ENCODE results near the gene IPCEF1.
"Not testable (repeated sequence)": the region's sequence is repeated elsewhere in the genome, so short reads cannot be mapped to it uniquely, and the experiment has no call there.

The IPCEF1 gene

DNA sequence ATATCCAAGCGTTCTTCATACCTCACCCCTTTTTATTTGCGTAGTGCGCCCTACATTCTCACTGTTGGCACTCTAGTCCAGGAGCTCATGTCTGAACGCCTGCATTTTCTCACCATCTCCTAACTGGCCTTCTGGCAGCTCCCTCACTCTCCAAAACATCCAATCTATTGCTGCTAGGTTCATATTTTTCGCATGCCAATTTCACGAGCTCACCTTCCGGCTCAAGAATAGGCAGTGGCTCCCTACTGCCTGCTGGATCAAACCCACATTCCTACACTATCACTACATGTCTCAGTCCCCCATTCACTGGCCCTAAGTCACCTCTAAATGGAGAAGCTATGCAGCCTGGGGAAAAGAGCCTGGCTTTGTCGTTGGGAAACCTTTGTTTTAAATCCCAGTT lies 115.0 kb downstream of the IPCEF1 start:
- no peaks in the 10 kb centered on the region for H3K4me1 ChIP-seq (ENCODE audit: control insufficient read depth in 1 of 2, insufficient read depth in 2 of 2, low read length in 2 of 2)
- H3K36me3 ChIP-seq (ENCODE audit: control insufficient read depth in 1 of 2, insufficient read depth in 2 of 2, low read length in 2 of 2) = no peaks in the 10 kb centered on the region
- H3K27ac ChIP-seq (ENCODE audit: low read length) = no peak overlapping the region
- H3K27me3 ChIP-seq (ENCODE audit: low read depth, low read length) = no peaks in the 10 kb centered on the region
- H3K4me3 ChIP-seq (ENCODE audit: low read depth in 1 of 2, low read length in 2 of 2) = no peak overlapping the region
- H3K9me3 ChIP-seq (ENCODE audit: control insufficient read depth in 1 of 2, low read length in 2 of 2) = no peaks in the 10 kb centered on the region

DNA sequence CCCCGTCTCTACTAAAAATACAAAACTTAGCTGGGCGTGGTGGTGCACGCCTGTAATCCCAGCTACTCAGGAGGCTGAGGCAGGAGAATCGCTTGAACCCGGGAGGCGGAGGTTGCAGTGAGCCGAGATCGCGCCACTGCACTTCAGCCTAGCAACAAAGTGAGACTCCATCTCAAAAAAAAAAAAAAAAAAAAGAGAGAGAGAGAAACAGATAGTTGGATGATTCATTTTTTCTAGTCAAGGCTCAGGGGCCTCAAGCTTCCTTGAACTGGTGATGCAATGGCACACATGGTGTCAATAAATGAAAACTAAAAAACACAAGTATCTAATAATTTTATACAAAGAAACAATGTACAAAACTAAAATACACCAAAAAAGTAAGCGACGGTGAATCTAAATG lies 115.5 kb downstream of the IPCEF1 start:
- not testable (repeated sequence) for H3K27ac ChIP-seq (ENCODE audit: low read length); H3K4me3 ChIP-seq (ENCODE audit: low read depth in 1 of 2, low read length in 2 of 2); H3K36me3 ChIP-seq (ENCODE audit: control insufficient read depth in 1 of 2, insufficient read depth in 2 of 2, low read length in 2 of 2); H3K27me3 ChIP-seq (ENCODE audit: low read depth, low read length); H3K4me1 ChIP-seq (ENCODE audit: control insufficient read depth in 1 of 2, insufficient read depth in 2 of 2, low read length in 2 of 2); H3K9me3 ChIP-seq (ENCODE audit: control insufficient read depth in 1 of 2, low read length in 2 of 2)

DNA sequence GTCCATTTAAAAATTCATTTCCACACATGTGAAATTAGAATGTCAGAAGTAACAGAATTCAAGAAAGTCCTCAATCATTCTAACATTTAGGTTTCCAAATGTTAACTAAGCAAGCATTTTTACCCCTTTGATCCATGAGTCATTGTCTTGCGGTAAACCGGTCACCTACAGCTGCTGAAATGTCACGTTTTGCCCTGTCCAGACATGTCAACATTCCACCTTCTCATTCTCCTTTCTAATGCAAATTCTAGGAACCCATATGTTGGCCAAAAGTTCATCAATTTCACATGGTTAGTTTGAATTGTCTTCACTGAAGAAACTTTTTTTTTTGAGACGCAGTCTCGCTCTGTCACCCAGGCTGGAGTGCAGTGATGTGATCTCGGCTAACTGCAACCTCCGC lies 117.2 kb downstream of the IPCEF1 start:
- Histone ChIP-seq H3K4me3 (ENCODE audit: low read depth in 1 of 2, low read length in 2 of 2) (no peak overlapping the region), H3K9me3 (ENCODE audit: control insufficient read depth in 1 of 2, low read length in 2 of 2) (no peaks in the 10 kb centered on the region), H3K27me3 (ENCODE audit: low read depth, low read length) (no peaks in the 10 kb centered on the region), H3K27ac (ENCODE audit: low read length) (no peak overlapping the region), H3K4me1 (ENCODE audit: control insufficient read depth in 1 of 2, insufficient read depth in 2 of 2, low read length in 2 of 2) (no peaks in the 10 kb centered on the region), H3K36me3 (ENCODE audit: control insufficient read depth in 1 of 2, insufficient read depth in 2 of 2, low read length in 2 of 2) (no peaks in the 10 kb centered on the region)

DNA sequence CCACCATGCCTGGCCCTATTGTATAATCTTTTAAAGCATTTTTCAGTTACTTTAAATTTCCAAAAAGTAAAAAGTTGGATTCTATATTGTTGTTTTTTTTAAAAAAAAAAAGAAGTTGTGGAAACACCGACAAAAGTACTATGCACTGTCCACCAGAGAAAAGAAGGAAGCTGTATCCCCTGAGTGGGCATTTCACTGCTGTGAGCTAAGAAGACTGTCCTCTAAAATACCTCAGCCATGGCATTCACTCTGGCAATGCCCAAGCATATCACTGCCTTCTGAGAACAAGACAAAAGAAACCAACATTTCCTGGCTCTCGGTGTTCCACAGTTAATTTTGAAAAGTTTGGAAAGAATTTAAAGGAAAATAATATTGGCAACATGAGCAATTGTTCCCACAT lies 117.8 kb downstream of the IPCEF1 start:
- Histone ChIP-seq H3K36me3 (ENCODE audit: control insufficient read depth in 1 of 2, insufficient read depth in 2 of 2, low read length in 2 of 2) (no peaks in the 10 kb centered on the region), H3K4me1 (ENCODE audit: control insufficient read depth in 1 of 2, insufficient read depth in 2 of 2, low read length in 2 of 2) (no peaks in the 10 kb centered on the region), H3K27me3 (ENCODE audit: low read depth, low read length) (no peaks in the 10 kb centered on the region), H3K27ac (ENCODE audit: low read length) (no peak overlapping the region), H3K4me3 (ENCODE audit: low read depth in 1 of 2, low read length in 2 of 2) (no peak overlapping the region), H3K9me3 (ENCODE audit: control insufficient read depth in 1 of 2, low read length in 2 of 2) (no peaks in the 10 kb centered on the region)

GRCh38 chr6:154236646-154237301 lies 119.8 kb downstream of the IPCEF1 start:
- no peaks in the 10 kb centered on the region for H3K9me3 ChIP-seq (ENCODE audit: control insufficient read depth in 1 of 2, low read length in 2 of 2)

DNA sequence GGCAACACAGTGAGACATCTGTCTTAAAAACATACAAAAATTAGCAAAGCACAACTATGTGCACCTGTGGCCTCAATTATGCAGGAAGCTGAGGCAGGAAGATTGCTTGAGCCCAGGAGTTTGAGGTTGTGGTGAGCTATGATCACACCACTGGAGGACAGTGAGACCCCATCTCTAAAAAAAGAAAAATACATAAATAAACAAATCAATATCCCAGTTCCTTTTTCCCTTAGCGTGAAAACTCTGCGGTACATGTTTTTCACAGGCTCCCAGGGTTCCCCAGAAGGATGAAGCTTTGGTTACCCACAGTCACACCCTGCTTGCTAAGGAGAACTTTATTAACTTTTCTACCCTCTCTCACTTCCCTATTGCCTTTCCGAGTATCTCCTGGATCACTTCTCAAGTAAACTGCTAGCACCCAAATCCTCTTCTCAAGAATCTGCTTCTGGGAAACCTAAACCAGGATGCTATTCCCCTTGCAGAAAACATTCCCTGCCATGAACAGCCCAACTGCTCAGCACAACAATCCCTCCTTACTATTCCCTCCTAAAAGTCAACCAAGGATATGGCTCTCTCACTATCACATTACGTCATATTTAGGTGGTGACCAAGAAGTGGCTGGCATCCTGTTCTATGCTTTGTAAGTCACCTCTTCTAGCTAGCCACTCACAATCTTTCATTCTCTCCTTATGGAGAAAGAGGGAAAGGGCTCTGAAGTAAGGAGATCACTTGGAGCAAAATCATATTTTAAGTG lies 122.4 kb downstream of the IPCEF1 start:
- H3K9me3 ChIP-seq (ENCODE audit: control insufficient read depth in 1 of 2, low read length in 2 of 2) = no peaks in the 10 kb centered on the region
- no peak overlapping the region for H3K4me3 ChIP-seq (ENCODE audit: low read depth in 1 of 2, low read length in 2 of 2)
- H3K4me1 ChIP-seq (ENCODE audit: control insufficient read depth in 1 of 2, insufficient read depth in 2 of 2, low read length in 2 of 2) = no peaks in the 10 kb centered on the region
- H3K27me3 ChIP-seq (ENCODE audit: low read depth, low read length) = no peaks in the 10 kb centered on the region
- no peak overlapping the region for H3K27ac ChIP-seq (ENCODE audit: low read length)
- H3K36me3 ChIP-seq (ENCODE audit: control insufficient read depth in 1 of 2, insufficient read depth in 2 of 2, low read length in 2 of 2) = no peaks in the 10 kb centered on the region

More at GRCh38 chr6:154236646-154237301, 119.8 kb downstream of the IPCEF1 start:
- Histone ChIP-seq H3K27me3 (ENCODE audit: low read depth, low read length) (no peaks in the 10 kb centered on the region), H3K36me3 (ENCODE audit: control insufficient read depth in 1 of 2, insufficient read depth in 2 of 2, low read length in 2 of 2) (no peaks in the 10 kb centered on the region), H3K4me1 (ENCODE audit: control insufficient read depth in 1 of 2, insufficient read depth in 2 of 2, low read length in 2 of 2) (no peaks in the 10 kb centered on the region), H3K27ac (ENCODE audit: low read length) (no peak overlapping the region), H3K4me3 (ENCODE audit: low read depth in 1 of 2, low read length in 2 of 2) (no peak overlapping the region)

DNA sequence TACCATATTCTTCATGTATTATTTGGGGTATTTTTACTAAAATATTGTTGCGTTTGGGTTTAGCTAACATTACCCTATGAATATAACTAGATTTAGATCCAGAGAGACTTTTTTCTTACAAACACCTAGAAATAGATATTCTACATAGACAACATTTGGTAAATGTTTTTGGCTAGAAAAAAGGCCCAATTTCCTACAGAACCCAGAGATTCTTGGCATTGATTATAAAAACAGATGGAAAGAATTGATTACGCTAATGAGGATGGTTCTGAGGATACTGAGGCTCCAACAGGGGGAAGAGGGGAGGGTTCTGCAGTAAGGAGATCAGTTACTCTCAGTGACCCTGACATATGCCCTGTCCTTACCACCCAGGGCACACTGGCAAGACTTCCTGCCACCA lies 123.2 kb downstream of the IPCEF1 start:
- no peaks in the 10 kb centered on the region for H3K9me3 ChIP-seq (ENCODE audit: control insufficient read depth in 1 of 2, low read length in 2 of 2)
- no peak overlapping the region for H3K4me3 ChIP-seq (ENCODE audit: low read depth in 1 of 2, low read length in 2 of 2)
- H3K4me1 ChIP-seq (ENCODE audit: control insufficient read depth in 1 of 2, insufficient read depth in 2 of 2, low read length in 2 of 2) = no peaks in the 10 kb centered on the region
- no peaks in the 10 kb centered on the region for H3K36me3 ChIP-seq (ENCODE audit: control insufficient read depth in 1 of 2, insufficient read depth in 2 of 2, low read length in 2 of 2)
- H3K27ac ChIP-seq (ENCODE audit: low read length) = no peak overlapping the region
- no peaks in the 10 kb centered on the region for H3K27me3 ChIP-seq (ENCODE audit: low read depth, low read length)

GRCh38 chr6:154232013-154232910 lies 124.3 kb downstream of the IPCEF1 start:
- Histone ChIP-seq H3K27me3 (ENCODE audit: low read depth, low read length) (no peaks in the 10 kb centered on the region), H3K9me3 (ENCODE audit: control insufficient read depth in 1 of 2, low read length in 2 of 2) (no peaks in the 10 kb centered on the region), H3K4me1 (ENCODE audit: control insufficient read depth in 1 of 2, insufficient read depth in 2 of 2, low read length in 2 of 2) (no peaks in the 10 kb centered on the region), H3K36me3 (ENCODE audit: control insufficient read depth in 1 of 2, insufficient read depth in 2 of 2, low read length in 2 of 2) (no peaks in the 10 kb centered on the region), H3K27ac (ENCODE audit: low read length) (no peak overlapping the region), H3K4me3 (ENCODE audit: low read depth in 1 of 2, low read length in 2 of 2) (no peak overlapping the region)

- Histone ChIP-seq H3K4me1 (ENCODE audit: control insufficient read depth in 1 of 2, insufficient read depth in 2 of 2, low read length in 2 of 2) (no peaks in the 10 kb centered on the region), H3K36me3 (ENCODE audit: control insufficient read depth in 1 of 2, insufficient read depth in 2 of 2, low read length in 2 of 2) (no peaks in the 10 kb centered on the region), H3K9me3 (ENCODE audit: control insufficient read depth in 1 of 2, low read length in 2 of 2) (no peaks in the 10 kb centered on the region), H3K27me3 (ENCODE audit: low read depth, low read length) (no peaks in the 10 kb centered on the region), H3K4me3 (ENCODE audit: low read depth in 1 of 2, low read length in 2 of 2) (no peak overlapping the region), H3K27ac (ENCODE audit: low read length) (no peak overlapping the region)
These were observed 125.5 kb downstream of the IPCEF1 start for GRCh38 chr6:154230910-154231595.

DNA sequence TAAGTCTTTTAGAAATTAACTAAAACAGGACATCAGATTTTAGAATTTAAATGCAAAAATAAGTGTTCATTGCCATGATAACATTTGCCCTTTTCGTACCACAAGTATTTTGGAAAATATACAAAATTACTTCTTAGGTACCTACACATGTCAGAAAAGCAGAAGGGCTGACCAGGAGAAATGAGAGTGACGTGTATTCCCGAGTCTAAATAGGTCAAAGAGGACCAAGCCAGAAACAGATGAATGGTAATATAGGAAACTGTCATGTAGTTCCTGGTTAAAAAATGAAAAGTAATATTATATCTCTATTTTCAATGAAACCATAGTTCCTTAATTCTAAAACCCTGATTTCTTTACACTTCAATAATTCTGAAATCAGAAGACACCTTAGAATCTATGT lies 126.2 kb downstream of the IPCEF1 start:
- Histone ChIP-seq H3K9me3 (ENCODE audit: control insufficient read depth in 1 of 2, low read length in 2 of 2) (no peaks in the 10 kb centered on the region), H3K4me1 (ENCODE audit: control insufficient read depth in 1 of 2, insufficient read depth in 2 of 2, low read length in 2 of 2) (no peaks in the 10 kb centered on the region), H3K27me3 (ENCODE audit: low read depth, low read length) (no peaks in the 10 kb centered on the region), H3K36me3 (ENCODE audit: control insufficient read depth in 1 of 2, insufficient read depth in 2 of 2, low read length in 2 of 2) (no peaks in the 10 kb centered on the region), H3K27ac (ENCODE audit: low read length) (no peak overlapping the region), H3K4me3 (ENCODE audit: low read depth in 1 of 2, low read length in 2 of 2) (no peak overlapping the region)

DNA sequence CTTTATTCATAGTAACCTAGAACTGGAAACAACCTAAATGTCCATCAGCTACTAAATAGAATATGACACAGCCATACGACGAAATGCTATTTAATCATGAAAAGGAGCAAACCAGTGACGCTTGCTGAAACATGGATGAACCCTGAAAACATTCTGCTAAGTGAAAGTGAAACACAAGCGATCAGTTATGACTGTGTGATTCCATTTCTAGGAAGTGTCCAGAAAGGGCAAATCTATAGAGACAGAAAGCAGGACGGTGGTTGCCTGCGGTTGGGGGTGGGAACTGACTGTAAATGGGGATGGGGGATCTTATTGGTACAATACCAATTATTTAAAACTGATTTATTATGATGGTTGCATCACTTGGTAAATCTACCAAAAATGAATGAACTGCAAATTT lies 126.8 kb downstream of the IPCEF1 start:
- no peaks in the 10 kb centered on the region for H3K4me1 ChIP-seq (ENCODE audit: control insufficient read depth in 1 of 2, insufficient read depth in 2 of 2, low read length in 2 of 2)
- H3K9me3 ChIP-seq (ENCODE audit: control insufficient read depth in 1 of 2, low read length in 2 of 2) = no peaks in the 10 kb centered on the region
- H3K27me3 ChIP-seq (ENCODE audit: low read depth, low read length) = no peaks in the 10 kb centered on the region
- H3K27ac ChIP-seq (ENCODE audit: low read length) = no peak overlapping the region
- no peak overlapping the region for H3K4me3 ChIP-seq (ENCODE audit: low read depth in 1 of 2, low read length in 2 of 2)
- H3K36me3 ChIP-seq (ENCODE audit: control insufficient read depth in 1 of 2, insufficient read depth in 2 of 2, low read length in 2 of 2) = no peaks in the 10 kb centered on the region

Measured in muscle layer of duodenum (tissue), 2 donors.